ENCODE measurements around the gene SKAP1.

SKAP1 gene

GRCh38 chr17:48311324-48311723 lies 118.7 kb downstream of the SKAP1 start:
- Histone ChIP-seq H3K27me3 (replicated peaks; ENCODE audit: insufficient read depth, low read length) (no peaks in the 10 kb centered on the region), H3K4me2 (ENCODE audit: low read depth, low read length) (no peak overlapping the region)
- no peak for DNase-seq

GRCh38 chr17:48310748-48311213 lies 119.2 kb downstream of the SKAP1 start:
- Histone ChIP-seq H3K9me3 (replicated peaks; ENCODE audit: insufficient read depth, low read length) (no peaks in the 10 kb centered on the region), H3F3A (ENCODE audit: insufficient read depth, low read length) (no peaks in the 10 kb centered on the region), H3K4me3 (ENCODE audit: low read length) (no peak overlapping the region), H3K27me3 (replicated peaks; ENCODE audit: insufficient read depth, low read length) (no peaks in the 10 kb centered on the region), H3K27ac (ENCODE audit: low read length) (no peak overlapping the region), H3K4me1 (ENCODE audit: low read length) (peaks cover 22% of the 10 kb centered on the region), H3K36me3 (replicated peaks; ENCODE audit: insufficient read depth, low read length) (no peaks in the 10 kb centered on the region), H3K9ac (ENCODE audit: low read length) (no peak overlapping the region), H3K4me2 (ENCODE audit: low read depth, low read length) (no peak overlapping the region), H2AFZ (ENCODE audit: low read length) (no peak overlapping the region), H3K79me2 (ENCODE audit: low read length) (no peaks in the 10 kb centered on the region), H3K9me2 (replicated peaks; ENCODE audit: insufficient read depth, low read length) (no peaks in the 10 kb centered on the region), H4K20me1 (ENCODE audit: insufficient read depth, low read length) (no peaks in the 10 kb centered on the region)
- DNase-seq, result no peak
- no peak for TF ChIP-seq EZH2 (optimal IDR thresholded peaks at IDR 0.05; ENCODE audit: low read depth, low read length)
- TF ChIP-seq CTCF (IDR thresholded peaks at IDR 0.05; ENCODE audit: low read length), result no peak
- no peak for TF ChIP-seq EZH2phosphoT487 (IDR thresholded peaks at IDR 0.05; ENCODE audit: low read length)

More at GRCh38 chr17:48311324-48311723, 118.7 kb downstream of the SKAP1 start:
- Histone ChIP-seq H3K27ac (ENCODE audit: low read length) (no peak overlapping the region), H3F3A (ENCODE audit: insufficient read depth, low read length) (no peaks in the 10 kb centered on the region), H3K36me3 (replicated peaks; ENCODE audit: insufficient read depth, low read length) (no peaks in the 10 kb centered on the region), H3K9me2 (replicated peaks; ENCODE audit: insufficient read depth, low read length) (no peaks in the 10 kb centered on the region), H3K9me3 (replicated peaks; ENCODE audit: insufficient read depth, low read length) (no peaks in the 10 kb centered on the region), H2AFZ (ENCODE audit: low read length) (no peak overlapping the region), H3K4me3 (ENCODE audit: low read length) (no peak overlapping the region), H4K20me1 (ENCODE audit: insufficient read depth, low read length) (no peaks in the 10 kb centered on the region), H3K79me2 (ENCODE audit: low read length) (no peaks in the 10 kb centered on the region), H3K4me1 (ENCODE audit: low read length) (peaks cover 17% of the 10 kb centered on the region), H3K9ac (ENCODE audit: low read length) (no peak overlapping the region)
- TF ChIP-seq EZH2phosphoT487 (IDR thresholded peaks at IDR 0.05; ENCODE audit: low read length) (no peak), CTCF (IDR thresholded peaks at IDR 0.05; ENCODE audit: low read length) (no peak), EZH2 (optimal IDR thresholded peaks at IDR 0.05; ENCODE audit: low read depth, low read length) (no peak)

- Histone ChIP-seq H3K4me2 (ENCODE audit: low read depth, low read length) (peak overlapping the region; percentile 43), H3K4me1 (ENCODE audit: low read length) (peaks cover 28% of the 10 kb centered on the region), H3K4me3 (ENCODE audit: low read length) (no peak overlapping the region), H3K9me3 (replicated peaks; ENCODE audit: insufficient read depth, low read length) (no peaks in the 10 kb centered on the region), H3K27ac (ENCODE audit: low read length) (no peak overlapping the region), H2AFZ (ENCODE audit: low read length) (no peak overlapping the region), H3F3A (ENCODE audit: insufficient read depth, low read length) (no peaks in the 10 kb centered on the region), H3K36me3 (replicated peaks; ENCODE audit: insufficient read depth, low read length) (no peaks in the 10 kb centered on the region), H3K79me2 (ENCODE audit: low read length) (no peaks in the 10 kb centered on the region), H3K27me3 (replicated peaks; ENCODE audit: insufficient read depth, low read length) (no peaks in the 10 kb centered on the region), H3K9me2 (replicated peaks; ENCODE audit: insufficient read depth, low read length) (no peaks in the 10 kb centered on the region), H3K9ac (ENCODE audit: low read length) (no peak overlapping the region), H4K20me1 (ENCODE audit: insufficient read depth, low read length) (no peaks in the 10 kb centered on the region)
- TF ChIP-seq EZH2 (optimal IDR thresholded peaks at IDR 0.05; ENCODE audit: low read depth, low read length) (no peak), CTCF (IDR thresholded peaks at IDR 0.05; ENCODE audit: low read length) (no peak), EZH2phosphoT487 (IDR thresholded peaks at IDR 0.05; ENCODE audit: low read length) (no peak)
- DNase-seq, result no peak
These were observed 121.4 kb downstream of the SKAP1 start for GRCh38 chr17:48308581-48308980.
